H1 (cell line): ENCODE data around the gene RXRA.

ENCODE experiments used
- CHD2 ChIP-seq: IDR thresholded peaks from 2 replicates; pipeline ENCODE4 v1.6.1; 2012; ENCODE audit warnings: low read length, improper control_type of control experiment
- CTCF ChIP-seq, 3 experiments: IDR thresholded peaks; 1 replicate in 2 of 3; 2 replicates in 1 of 3; pipeline versions ENCODE4 v1.5.1 to v1.6.1; 2011; ENCODE audit warnings: low read length in 3 of 3, mild to moderate bottlenecking in 3 of 3, inconsistent platforms in 2 of 3, low read depth in 1 of 3, moderate library complexity in 1 of 3; ENCODE audit not compliant: insufficient read depth in 1 of 3; ENCODE audit errors: control extremely low read depth in 1 of 3
- KDM5A ChIP-seq: fragments of 200-600 bp; IDR thresholded peaks from 2 replicates; pipeline ENCODE4 v1.7.1; 2012; ENCODE audit warnings: mild to moderate bottlenecking, low read length, inconsistent platforms, mixed read lengths
- PHF8 ChIP-seq: fragments of 200-600 bp; sonication (generic); conservative IDR thresholded peaks from 2 replicates; pipeline ENCODE4 v1.7.1; 2012; ENCODE audit warnings: low read depth, mild to moderate bottlenecking, inconsistent platforms, low read length, moderate library complexity
- TAF1 ChIP-seq: IDR thresholded peaks from 2 replicates; pipeline ENCODE4 v1.6.1; 2011; ENCODE audit warnings: mild to moderate bottlenecking, low read depth, low read length

DNA sequence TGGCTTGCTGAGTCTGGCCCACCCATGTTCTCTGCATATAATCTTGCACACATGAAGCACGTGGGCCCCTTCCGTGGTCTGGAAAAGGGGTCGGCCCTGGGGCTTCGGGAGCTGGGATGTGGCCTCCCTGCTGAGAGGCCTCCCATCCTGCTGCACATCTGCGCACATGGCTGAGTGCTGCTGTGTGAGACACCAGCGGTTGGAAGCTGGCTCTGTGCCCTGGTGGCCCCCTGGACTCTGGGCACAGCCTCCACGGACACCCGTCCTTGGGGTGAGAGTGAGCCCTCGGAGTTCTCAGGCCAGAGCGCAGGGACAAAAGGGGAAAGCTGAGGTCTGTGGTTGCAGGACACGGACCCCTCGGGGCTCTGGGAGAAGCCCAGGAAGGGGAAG is 115.8 kb downstream of the RXRA start:
- TF ChIP-seq CHD2 (no peak), TAF1 (no peak), CTCF (IDR thresholded peaks at IDR 0.05; ENCODE audit: control extremely low read depth in 1 of 3, insufficient read depth in 1 of 3, low read depth in 1 of 3, low read length in 3 of 3) (no peak), KDM5A (no peak), PHF8 (no peak)
